Right ventricle myocardium inferior (tissue), 1 donor: Measurements from ENCODE around the gene BCDIN3D. TPM values are rescaled to one million over a fixed set of nuclear protein-coding genes. Genes with fewer than 3 reads are reported as not detected.

Experiments used
- ATAC-seq: fragments of 200-7000 bp; cut with Tn5 transposase; one replicate; pipeline ENCODE4 v1.9.1; 2020; ENCODE audit warnings: mild to moderate bottlenecking, moderate library complexity
- DNase-seq: peaks from one replicate; pipeline ENCODE4 v3.0.0; 2021; ENCODE audit errors: missing footprints
- intact Hi-C: fragments of 100-400 bp; cut with DNase I; formaldehyde crosslinking; loops from one replicate; pipeline ENCODE4 v1.11.0; 2022
- total RNA-seq: library from RNA; stranded (reverse); fragmentation: NEBNext Ultra II Directional; extraction: Animal tissue kit (Norgen Biotek cat#: 25700); gene quantifications from one replicate; pipeline ENCODE4 v1.2.1, GENCODE V29; 2021
- donor health status: DM: no; HTN: yes; CAD: no; lungs with severe emphysema.

The BCDIN3D gene
- total RNA-seq, 1 donor from 2014 or later: 2.6 TPM

DNA sequence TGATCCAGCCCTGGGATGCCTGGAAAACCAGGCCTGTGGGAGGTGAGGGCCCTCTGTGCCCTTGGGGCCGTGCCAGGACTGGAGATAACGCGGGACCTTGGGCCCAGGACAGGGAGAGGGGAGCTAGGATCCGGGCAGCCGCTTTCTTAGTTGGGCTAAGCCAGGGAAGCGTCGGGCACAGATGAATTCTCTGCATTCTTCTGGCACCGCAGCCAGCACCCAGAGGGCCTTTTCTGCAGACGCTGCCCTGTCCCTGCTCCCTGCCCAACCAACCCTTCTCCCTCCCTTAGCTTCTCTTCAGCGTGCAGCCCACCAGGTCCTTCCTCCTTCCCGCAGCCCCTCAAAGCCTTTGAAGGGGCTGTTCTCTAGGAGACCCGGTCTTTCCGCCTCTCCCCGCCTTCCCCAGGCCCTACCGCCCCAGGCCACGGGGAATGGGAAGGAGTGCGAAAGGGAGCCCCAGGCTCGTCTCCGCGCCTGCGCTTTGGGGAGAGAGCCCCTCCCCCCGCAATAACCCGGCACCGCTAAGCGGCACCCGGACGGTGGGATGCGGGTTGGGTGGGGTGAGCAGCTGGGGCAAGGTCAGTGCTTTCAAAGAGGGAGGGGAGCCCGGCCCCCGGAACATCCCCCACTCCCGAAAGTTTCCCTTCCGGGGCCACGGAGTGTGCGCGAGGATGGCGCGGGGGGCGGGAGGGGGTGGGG, 15.4 kb downstream of the BCDIN3D start:
- DNase-seq (peak; percentile 85), ATAC-seq (peak; percentile 56)
- intact Hi-C loops: loop anchor here (2.0 kb wide), 1 partner anchor 17 kb away; no protein-coding TSS in a partner anchor

DNA sequence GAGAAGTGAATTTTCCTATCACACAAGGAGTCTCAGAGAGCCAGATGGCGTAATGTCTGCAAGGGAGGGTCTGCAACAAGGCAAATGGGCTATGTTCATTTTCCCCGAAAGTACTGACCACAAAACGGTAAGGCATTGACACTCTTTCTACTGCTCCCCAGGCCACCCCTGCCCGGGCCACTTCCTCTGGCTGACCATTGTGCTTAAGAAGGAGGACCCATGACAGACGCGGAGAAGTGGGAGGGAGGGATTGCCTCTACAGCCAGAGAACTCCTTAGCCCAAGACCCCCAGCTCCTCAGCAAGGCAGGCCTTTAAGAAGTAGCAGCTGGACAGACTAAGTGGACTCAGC, 15.9 kb downstream of the BCDIN3D start:
- ATAC-seq: no peak
- intact Hi-C loops: loop anchor here (2.0 kb wide), 1 partner anchor 16 kb away; no protein-coding TSS in a partner anchor
- DNase-seq: no peak

DNA sequence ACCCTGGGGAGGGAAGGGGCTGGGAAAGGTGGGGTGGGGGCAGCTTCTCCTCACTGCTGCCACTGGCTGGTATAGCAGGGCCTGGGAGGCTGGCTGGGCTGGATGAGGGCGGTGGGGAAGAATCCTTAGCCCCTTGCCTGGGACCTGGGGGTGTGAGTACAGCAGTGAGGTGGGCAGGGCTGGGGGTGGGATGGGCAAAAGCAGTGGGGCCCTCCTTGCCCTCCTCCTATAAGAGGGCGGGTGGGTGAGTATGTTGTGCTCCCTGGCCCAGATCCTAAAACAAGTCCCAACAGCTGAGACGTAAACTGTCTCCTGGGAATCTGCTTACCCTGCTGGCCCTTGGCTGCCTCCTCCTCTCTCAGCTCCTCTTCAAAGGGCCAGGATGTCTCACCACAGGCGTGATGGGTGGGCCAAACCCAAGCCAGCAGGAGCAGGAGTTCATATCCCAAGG, 16.9 kb downstream of the BCDIN3D start:
- no peak for ATAC-seq
- intact Hi-C loops: loop anchor here (2.0 kb wide), 1 partner anchor 15 kb away; no protein-coding TSS in a partner anchor

DNA sequence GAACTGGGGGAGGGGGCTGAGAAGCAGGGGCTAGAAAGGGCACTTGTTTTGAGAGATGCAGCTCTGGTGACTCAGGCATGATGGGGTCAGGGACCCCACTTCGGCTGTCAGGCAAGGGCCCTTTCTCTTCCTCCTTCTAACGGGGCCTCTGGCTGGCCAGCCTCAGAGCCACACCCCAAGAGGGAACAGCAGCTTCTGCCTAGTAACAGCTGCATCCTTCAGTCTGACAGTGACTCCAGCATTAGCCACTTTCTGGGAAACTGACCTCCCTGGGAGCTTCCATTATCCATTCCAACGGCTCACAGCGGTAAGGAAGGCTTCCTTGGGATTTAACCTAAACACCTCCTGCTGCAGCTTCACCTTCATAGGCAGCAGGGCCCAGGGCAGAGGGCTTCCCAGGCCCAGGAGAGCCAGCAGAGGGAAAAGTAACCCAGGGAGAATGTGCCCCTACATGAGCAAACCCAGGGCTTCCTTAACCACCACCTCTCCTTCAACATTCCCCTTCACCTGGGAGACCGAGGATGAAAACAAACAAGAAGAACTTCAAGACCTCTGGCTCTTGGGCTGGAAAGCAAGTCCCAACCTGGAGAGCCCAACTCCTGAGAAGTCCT, 17.4 kb downstream of the BCDIN3D start:
- intact Hi-C loops: no loop called here
- DNase-seq: no peak
- no peak for ATAC-seq

More for the DNA sequence above, 16.9 kb downstream of the BCDIN3D start:
- DNase-seq: no peak

DNA sequence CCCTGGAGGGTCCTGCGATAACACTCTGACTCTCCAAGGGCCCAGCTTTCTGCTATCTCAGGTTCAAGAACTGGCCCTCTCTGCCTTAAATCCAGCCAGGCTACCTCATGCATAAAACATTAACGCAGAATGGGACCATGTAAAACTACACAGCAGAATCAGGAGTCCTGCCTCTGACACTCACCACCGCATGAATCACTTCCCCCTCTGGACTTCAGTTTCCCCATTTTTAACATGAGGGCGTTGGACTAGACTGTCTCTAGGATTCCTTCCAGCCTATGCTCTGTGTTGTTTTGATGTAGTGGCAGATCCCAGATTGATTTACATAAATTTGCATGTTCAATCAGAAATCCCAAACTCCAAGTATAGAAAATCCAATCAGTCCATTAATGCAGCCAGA, 18.0 kb downstream of the BCDIN3D start:
- ATAC-seq (no peak), DNase-seq (no peak)
- intact Hi-C loops: no loop called here

DNA sequence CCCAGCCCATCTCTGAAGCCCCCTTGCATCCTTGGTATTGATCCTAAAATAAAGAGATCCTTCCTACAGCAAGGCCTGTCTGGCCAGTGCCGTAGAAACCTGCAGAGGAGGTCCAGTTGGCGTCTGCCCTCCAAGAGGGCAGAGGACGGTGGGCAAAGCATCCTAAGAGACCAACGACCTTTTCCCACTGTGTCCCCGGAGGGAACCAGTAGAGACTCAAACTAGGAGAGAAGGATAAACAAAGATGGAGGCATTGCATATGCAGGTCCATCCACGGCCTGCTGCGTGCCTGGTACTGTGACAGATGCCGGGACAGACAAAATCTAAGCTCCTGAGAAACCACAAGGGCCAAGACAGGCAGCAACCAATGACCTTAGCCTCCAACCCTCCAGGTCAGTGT, 18.5 kb downstream of the BCDIN3D start:
- no peak for ATAC-seq
- DNase-seq: no peak
- intact Hi-C loops: no loop called here

DNA sequence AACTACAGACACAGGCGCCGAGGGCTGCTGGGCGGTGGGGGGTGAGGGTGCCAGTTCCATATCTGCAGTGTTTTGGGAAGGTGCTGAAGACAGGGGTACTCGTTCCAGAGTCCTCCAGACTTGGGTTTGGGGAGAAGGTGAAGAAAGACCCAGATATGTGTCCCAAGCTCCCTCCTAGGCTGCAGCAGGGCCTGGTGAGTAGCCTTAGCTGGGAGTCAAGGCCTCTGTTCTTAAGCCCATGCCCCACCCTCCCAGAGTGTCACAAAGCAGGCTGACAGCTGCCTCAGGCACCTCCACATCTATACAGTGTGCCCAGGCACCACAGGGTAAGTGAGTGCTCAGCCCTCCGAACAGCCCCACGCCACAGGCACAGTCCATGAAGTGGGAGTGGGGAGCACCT, 19.0 kb downstream of the BCDIN3D start:
- no peak for DNase-seq
- intact Hi-C loops: no loop called here
- no peak for ATAC-seq

DNA sequence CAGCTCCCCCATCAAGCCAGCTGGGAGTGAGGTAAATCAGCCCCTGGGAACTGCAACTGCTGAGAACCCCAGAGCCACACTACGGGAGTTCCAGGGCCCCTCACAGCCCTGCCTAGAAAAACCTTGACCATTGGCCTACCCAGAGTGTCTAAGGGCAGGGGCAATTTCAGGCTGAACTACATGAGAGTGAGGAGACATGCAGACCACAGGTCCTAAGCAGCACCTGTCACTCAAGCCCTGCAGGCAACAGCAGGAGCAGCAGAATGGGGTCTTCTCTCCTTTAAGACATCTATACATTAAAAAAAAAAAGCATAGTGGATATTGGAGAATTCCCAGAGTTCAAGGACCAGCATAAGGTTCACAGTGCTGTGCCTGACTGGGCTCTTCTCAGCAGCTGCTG, 19.6 kb downstream of the BCDIN3D start:
- intact Hi-C loops: no loop called here
- ATAC-seq: no peak
- no peak for DNase-seq

DNA sequence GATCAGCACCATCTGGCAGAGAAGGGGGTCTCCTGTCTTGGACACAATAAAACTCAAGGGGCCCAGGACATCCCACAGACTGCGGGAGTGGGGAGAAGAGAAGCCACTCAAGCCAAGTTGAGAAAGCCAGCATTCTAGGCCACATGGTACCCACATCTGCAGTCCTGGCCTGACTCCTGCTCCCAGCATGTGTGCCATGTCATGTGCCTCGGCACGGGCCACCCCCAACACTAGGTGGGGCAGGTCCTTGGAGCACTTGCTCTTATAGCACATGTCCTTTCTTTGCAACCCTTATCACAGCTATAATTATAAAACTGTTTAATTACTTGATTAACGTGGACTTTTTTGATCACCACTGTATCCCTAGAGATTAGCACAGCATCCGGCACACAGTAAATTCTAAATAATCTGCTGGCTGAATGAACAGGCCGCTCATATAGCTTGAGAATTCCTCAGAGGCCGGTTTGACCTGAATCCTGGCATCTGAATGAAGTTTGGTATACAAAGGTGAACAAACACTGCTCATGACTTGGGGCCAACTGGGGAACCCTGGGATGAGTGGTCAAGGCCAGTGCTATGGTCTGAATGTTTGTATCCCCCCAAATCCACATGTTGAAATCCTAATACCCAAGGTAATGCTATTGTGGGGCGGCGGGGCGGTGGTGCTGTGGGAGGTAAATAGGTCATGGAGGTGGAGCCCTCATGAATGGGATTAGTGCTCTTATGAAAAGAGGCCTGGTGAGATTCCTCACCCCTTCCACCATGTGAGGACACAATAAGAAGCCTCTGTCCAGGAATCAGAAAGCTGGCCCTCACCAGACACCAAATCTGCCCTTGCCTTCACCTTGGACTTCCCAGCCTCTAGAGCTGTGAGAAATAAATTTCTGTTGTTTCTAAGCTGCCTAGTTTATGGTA, 21.3 kb downstream of the BCDIN3D start:
- intact Hi-C loops: no loop called here
- DNase-seq: no peak
- no peak for ATAC-seq

DNA sequence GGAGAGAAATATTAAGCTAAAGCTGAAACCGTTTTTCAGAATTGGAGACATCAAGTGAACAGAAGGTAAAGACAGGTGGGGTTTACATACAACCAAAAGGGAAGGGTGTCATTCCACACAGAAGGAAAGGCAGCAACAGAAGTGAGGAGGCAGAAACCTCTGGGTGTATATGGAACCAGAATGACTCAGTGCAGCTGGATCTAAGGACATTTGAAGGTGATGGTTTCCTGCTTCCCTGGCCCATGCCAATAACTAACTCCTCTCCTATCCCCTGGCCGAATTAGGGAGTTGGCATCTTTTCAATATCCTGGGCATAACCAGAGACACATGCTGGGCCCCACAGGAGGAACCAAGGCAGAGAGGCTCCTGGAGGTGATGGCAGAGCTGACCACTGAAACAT, 23.1 kb downstream of the BCDIN3D start:
- DNase-seq (no peak), ATAC-seq (no peak)
- intact Hi-C loops: no loop called here

DNA sequence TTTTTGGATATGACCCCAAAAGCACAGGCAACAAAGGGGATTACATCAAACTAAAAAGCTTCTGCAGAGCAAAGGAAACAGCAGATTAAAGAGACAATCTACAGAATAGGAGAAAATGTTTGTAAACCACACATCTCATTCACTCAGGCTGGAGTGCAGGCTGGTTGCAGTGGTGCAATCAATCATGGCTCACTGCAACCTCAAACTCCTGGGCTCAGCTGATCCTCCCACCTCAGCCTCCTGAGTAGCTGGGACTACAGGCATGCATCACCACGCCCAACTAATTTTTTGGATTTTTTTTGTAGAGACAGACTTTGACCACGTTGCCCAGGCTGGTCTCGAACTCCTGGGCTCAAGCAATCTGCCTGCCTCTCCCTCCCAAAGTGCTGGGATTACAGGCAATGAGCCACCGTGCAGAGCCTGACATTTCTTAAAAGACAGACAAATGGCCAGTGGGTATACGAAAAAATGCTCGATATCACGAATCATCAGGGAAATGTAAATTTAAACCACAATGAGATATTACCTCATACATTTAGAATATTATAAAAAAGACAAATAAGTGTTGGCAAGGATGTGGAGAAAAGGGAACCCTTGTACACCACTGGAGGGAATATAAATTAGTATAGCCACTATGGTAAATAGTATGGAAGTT, 24.5 kb downstream of the BCDIN3D start:
- ATAC-seq (no peak), DNase-seq (no peak)
- intact Hi-C loops: no loop called here

DNA sequence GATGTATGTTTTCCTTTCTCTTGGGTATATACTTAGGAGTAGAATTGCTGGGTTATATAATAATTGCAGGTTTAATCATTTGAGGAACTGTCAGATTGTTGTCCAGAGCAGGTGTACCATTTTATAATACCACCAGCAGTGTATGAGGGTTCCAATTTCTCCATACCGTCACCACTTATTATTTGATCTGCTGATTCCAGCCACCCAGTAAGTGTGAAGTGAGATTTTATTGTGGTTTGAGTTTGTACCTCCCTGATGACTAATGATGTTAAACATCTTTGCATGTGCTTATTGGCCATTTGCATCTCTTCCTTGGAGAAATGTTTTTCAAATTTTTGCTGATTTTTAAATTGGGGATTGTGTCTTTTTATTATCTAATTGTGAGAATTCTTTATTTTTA, 29.8 kb downstream of the BCDIN3D start:
- DNase-seq: no peak
- ATAC-seq: no peak
- intact Hi-C loops: no loop called here

DNA sequence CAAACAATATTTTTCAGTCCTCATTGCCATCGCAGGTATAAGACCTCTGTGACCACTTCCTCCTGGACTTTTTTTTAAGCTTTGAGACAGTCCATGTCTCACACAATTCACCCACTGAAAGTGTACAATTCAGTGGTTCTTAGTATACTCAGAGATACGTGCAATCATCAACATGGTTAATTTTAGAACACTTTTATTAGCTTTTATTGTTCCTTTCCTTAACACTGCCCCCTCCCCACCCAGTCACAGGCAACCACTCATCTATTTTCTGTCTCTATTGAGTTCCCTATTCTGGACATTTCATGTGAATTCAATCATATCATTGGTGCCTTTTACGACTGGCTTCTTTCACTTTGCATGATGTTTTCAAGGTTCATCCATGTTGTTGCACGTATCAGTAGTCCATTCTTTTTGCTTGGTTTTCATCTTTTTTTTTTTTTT, 30.9 kb downstream of the BCDIN3D start:
- no peak for DNase-seq
- intact Hi-C loops: loop anchor here (2.0 kb wide), 1 partner anchor 15 kb away; no protein-coding TSS in a partner anchor
- no peak for ATAC-seq

DNA sequence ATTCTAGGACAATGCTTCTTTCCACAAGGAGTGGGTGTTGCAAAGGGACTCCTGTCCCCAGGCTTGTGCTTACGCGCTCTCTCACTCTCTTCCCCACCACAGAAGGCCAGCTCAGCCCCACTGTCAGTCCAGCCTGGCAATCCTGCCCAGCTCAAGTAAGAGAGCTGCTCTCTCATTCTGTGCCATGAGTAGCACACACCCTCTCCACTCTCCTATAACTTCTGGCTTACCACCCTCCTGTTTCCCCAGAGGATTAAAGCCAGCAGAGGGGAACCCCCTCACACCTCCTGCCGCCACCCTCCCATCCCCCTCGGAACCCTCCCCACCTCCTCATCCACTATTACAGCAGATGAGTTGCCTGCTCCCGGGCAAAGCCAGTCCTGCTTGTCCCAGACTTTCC, 31.8 kb downstream of the BCDIN3D start:
- intact Hi-C loops: loop anchor here (2.0 kb wide), 1 partner anchor 16 kb away; no protein-coding TSS in a partner anchor
- ATAC-seq: no peak

DNA sequence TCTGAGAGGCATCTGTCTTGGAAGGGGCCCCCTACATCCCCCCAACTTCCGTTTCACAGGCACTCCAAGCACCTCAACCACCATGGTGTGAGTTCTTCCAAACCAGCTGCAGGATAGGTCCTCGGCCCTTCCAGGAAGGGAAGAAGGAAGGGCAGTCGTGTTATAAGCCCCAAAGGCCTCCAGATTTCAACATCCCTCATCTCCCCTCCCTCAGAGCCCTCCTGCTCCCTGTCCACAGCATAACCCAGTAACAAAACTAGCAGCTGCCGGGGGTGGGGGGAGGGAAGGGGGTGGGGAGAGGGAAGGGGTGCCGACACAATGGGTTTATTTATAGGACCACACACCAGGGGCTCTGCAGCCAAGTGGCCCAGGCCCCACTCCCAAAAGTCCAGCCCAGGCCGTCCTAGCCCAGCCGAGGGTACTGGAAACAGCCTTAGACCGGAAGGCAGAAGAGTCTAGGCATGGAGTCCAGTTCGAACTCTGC, 33.0 kb downstream of the BCDIN3D start:
- ATAC-seq (peak; percentile 60), DNase-seq (no peak)
- intact Hi-C loops: loop anchor here (2.0 kb wide), 1 partner anchor 17 kb away; no protein-coding TSS in a partner anchor

More for the DNA sequence above, 31.8 kb downstream of the BCDIN3D start:
- DNase-seq: no peak

DNA sequence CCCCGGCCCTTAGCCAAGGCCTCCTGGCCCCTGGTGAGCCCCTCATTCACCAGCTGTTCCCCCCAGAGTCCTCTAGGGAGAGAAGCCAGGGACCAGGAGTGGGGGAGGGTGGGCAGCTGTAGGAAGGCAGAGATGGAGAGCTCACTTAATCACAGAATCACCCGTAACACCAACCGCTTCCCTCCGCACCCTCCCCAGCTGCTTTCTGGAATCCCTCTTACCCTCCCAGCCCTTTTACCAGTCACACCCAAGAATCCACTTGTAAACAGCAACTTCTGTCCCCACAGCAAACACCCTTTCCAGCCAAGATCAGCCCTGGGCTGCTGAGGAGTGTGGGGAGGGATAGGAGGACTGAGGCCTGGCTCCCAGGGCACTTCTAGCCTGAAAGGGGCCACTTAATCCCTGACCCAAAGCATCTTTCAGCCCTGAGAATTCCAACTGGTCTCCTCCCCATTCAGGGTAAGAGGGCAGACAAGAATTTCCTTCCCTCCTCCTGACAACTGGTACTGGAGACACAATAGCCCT, 33.5 kb downstream of the BCDIN3D start:
- intact Hi-C loops: no loop called here
- peak; percentile 79 for ATAC-seq
- DNase-seq: peak; percentile 81

DNA sequence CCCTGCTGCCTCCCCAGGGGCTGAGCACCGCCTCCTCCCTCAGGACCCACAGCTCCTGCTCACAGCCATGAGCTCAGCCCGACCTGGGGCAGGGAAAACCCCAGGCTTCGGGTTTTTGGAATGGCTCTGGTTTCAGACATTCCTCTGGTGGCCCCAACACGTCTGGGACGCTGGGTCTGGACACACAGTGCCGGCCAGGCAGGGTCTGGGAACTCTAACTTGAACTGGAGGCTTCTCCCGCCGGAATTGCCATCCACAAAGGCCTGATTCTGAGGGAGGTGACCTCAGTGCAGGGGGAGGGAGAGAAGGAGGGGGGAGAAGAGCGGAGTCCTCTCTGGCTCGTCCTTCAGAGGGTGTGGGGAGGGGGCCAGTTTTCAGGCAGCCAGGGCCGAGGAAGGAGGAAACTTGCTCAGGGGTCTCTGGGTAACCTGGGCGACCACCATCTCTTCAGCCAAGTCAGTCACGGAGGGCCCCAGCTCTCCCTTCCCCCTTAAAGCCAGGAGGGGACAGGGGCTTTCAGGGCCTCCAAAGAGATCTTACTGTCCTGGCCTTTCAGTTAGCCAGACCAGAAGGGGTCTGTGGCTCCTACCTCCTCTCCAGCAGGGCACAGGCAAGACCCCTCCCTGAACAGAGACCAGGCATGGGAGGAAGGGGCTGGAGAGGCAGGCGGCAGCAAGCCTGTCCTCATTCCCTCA, 34.1 kb downstream of the BCDIN3D start:
- DNase-seq: peak; percentile 90
- peak; percentile 83 for ATAC-seq
- intact Hi-C loops: no loop called here
